Gastrocnemius medialis (tissue), 4 donors: ENCODE data around the gene MEIOSIN. TPM values are rescaled to one million over a fixed set of nuclear protein-coding genes. Genes with fewer than 3 reads are reported as not detected.
A peak's percentile ranks its signal among the peaks of the same experiment; 100 is the strongest.

Experiments used
- ATAC-seq, 2 donors: fragments of 150-250 bp; one replicate each; pipeline ENCODE4 v1.9.1; 2016
- DNase-seq, 2 donors: peaks; one replicate each; pipeline ENCODE4 v3.0.0-alpha.2; 2019
- H3K27ac ChIP-seq, 4 donors: fragments of 200-600 bp; sonication (generic); 1 replicate in 1 of 4; 2 replicates in 3 of 4; pipeline ENCODE4 v1.5.1; 2016 to 2018; ENCODE audit warnings: mild to moderate bottlenecking in 2 of 4, moderate library complexity in 1 of 4
- H3K27me3 ChIP-seq, 3 donors: fragments of 200-600 bp; sonication (generic) in 2 of 3; 1 replicate in 1 of 3; 2 replicates in 2 of 3; pipeline versions ENCODE4 v1.5.1 to v1.6.0; 2016 to 2019; ENCODE audit warnings: mild to moderate bottlenecking in 1 of 3, moderate library complexity in 1 of 3
- H3K36me3 ChIP-seq, 2 donors: fragments of 200-600 bp; sonication (generic) in 1 of 2; one replicate each; pipeline ENCODE4 v1.5.1; 2017 to 2018
- H3K4me1 ChIP-seq, 2 donors: fragments of 200-600 bp; sonication (generic) in 1 of 2; one replicate each; pipeline ENCODE4 v1.5.1; 2016 to 2017; ENCODE audit warnings: mild to moderate bottlenecking in 2 of 2
- H3K4me3 ChIP-seq, 4 donors: fragments of 200-600 bp; sonication (generic) in 3 of 4; 1 replicate in 1 of 4; 2 replicates in 3 of 4; pipeline ENCODE4 v1.5.1; 2016 to 2019; ENCODE audit warnings: mild to moderate bottlenecking in 2 of 4
- H3K9me3 ChIP-seq, 3 donors: fragments of 200-600 bp; sonication (generic) in 2 of 3; 1 replicate in 1 of 3; 2 replicates in 2 of 3; pipeline ENCODE4 v1.5.1; 2016 to 2019
- CTCF ChIP-seq, 5 experiments: fragments of 450-650 bp in 3 of 5; fragments of 200-600 bp in 2 of 5; sonication (generic) in 2 of 5; IDR thresholded peaks in 4 of 5; conservative IDR thresholded peaks in 1 of 5; 1 replicate in 4 of 5; 2 replicates in 1 of 5; pipeline ENCODE4 v1.5.1; 2016 to 2019; ENCODE audit warnings: antibody characterized with exemption in 5 of 5, mild to moderate bottlenecking in 3 of 5, moderate library complexity in 3 of 5
- POLR2A ChIP-seq, 2 donors: fragments of 450-650 bp; IDR thresholded peaks; one replicate each; pipeline ENCODE4 v1.6.1; 2017; ENCODE audit warnings: antibody characterized with exemption in 2 of 2, mild to moderate bottlenecking in 2 of 2, moderate library complexity in 2 of 2
- in situ Hi-C, 4 donors: fragments of 200-750 bp; cut with MboI; loops; one replicate each; pipeline versions ENCODE4 v1.15.0 to v1.8.0; 2017; ENCODE audit warnings: low sequenced_read_pairs in 4 of 4
- intact Hi-C: fragments of 100-400 bp; cut with DNase I; formaldehyde crosslinking; loops from one replicate; pipeline ENCODE4 v1.15.1; 2023; ENCODE audit warnings: low total_unique reads
- total RNA-seq, 4 donors: library from RNA; depleted of rRNA; stranded (reverse); fragments of >200 nt; gene quantifications; one replicate each; pipeline versions ENCODE4 v1.1.0 to v1.2.3, GENCODE V29; 2016

MEIOSIN gene
- total RNA-seq, 4 donors from 2014 or later = not detected

- Histone ChIP-seq H3K4me1 (peaks cover 3 to 11% of the 10 kb centered on the region in 2 donors), H3K36me3 (peaks cover 0 to 28% of the 10 kb centered on the region in 2 donors), H3K27ac (peak overlapping the region; percentile 44 to 99 (median 97)), H3K4me3 (no peak overlapping the region), H3K9me3 (no peaks in the 10 kb centered on the region), H3K27me3 (no peaks in the 10 kb centered on the region)
- DNase-seq = no peak
- intact Hi-C loops = no loop called here
- ATAC-seq = no peak
- TF ChIP-seq CTCF (IDR thresholded peaks at IDR 0.05 in 4 of 5, conservative IDR thresholded peaks at IDR 0.05 in 1 of 5) (no peak), POLR2A (IDR thresholded peaks at IDR 0.05) (no peak)
- in situ Hi-C loops = no loop called here
These were observed 39.0 kb downstream of the MEIOSIN start for GRCh38 chr19:45772130-45772840.

DNA sequence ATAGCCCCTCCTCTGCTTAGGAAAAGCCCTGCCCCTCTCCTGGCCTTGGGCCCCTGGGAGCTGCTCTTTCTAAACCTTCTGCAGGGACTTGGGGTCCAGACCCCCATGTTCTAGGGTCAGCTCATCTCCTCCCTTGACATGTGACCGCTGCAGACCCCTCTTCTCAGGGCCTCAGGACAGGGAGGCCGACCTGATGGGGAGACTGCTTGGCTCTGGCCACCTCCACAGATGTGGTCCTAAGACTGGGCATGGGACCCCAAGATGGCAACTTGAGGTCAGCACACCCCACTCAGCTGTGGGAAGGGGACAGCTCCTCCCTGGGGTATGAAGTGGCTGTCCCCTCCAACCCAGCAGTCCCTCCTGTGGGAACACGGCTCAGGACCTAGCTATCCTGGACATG is 39.7 kb downstream of the MEIOSIN start:
- intact Hi-C loops = no loop called here
- TF ChIP-seq CTCF (IDR thresholded peaks at IDR 0.05 in 4 of 5, conservative IDR thresholded peaks at IDR 0.05 in 1 of 5) (no peak), POLR2A (IDR thresholded peaks at IDR 0.05) (no peak)
- in situ Hi-C loops = no loop called here
- H3K9me3 ChIP-seq = no peaks in the 10 kb centered on the region
- DNase-seq (no peak), ATAC-seq (no peak)
- peak overlapping the region; percentile 44 to 99 (median 97) for H3K27ac ChIP-seq
- peaks cover 0 to 34% of the 10 kb centered on the region in 2 donors for H3K36me3 ChIP-seq
- H3K4me3 ChIP-seq = no peak overlapping the region
- H3K27me3 ChIP-seq = no peaks in the 10 kb centered on the region
- peaks cover 3 to 9% of the 10 kb centered on the region in 2 donors for H3K4me1 ChIP-seq

DNA sequence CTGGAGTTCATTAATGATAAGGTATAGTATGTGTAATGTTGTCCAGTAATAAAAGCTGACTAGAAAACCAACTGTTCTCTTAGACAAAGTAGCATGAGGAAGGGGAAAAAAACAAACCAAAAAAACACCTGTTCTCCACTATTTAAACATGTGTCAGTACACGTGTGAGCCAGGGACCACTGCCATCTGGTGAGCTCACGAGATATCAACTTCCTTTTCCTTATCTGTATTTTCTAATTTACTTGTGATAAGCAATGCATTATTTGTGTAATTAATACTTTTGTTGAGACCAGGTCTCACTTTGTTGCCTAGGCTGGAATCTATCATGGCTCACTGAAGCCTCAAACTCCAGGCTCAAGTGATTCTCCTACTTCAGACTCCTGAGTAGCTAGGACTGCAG is 40.1 kb downstream of the MEIOSIN start:
- in situ Hi-C loops = no loop called here
- no peaks in the 10 kb centered on the region for H3K9me3 ChIP-seq
- H3K4me1 ChIP-seq = peaks cover 3 to 9% of the 10 kb centered on the region in 2 donors
- intact Hi-C loops = no loop called here
- TF ChIP-seq POLR2A (IDR thresholded peaks at IDR 0.05) (no peak), CTCF (IDR thresholded peaks at IDR 0.05 in 4 of 5, conservative IDR thresholded peaks at IDR 0.05 in 1 of 5) (no peak)
- no peaks in the 10 kb centered on the region for H3K27me3 ChIP-seq
- no peak overlapping the region for H3K4me3 ChIP-seq
- peaks cover 0 to 39% of the 10 kb centered on the region in 2 donors for H3K36me3 ChIP-seq
- peak overlapping the region; percentile 29 to 98 (median 70) for H3K27ac ChIP-seq
- no peak for ATAC-seq
- DNase-seq = no peak

- Histone ChIP-seq H3K9me3 (no peaks in the 10 kb centered on the region), H3K36me3 (peaks cover 0 to 48% of the 10 kb centered on the region in 2 donors), H3K4me1 (peaks cover 3 to 14% of the 10 kb centered on the region in 2 donors), H3K4me3 (no peak overlapping the region), H3K27ac (peak overlapping the region in 1 of 4 donors; percentile 29), H3K27me3 (no peaks in the 10 kb centered on the region)
- ATAC-seq (no peak), DNase-seq (no peak)
- in situ Hi-C loops = no loop called here
- TF ChIP-seq POLR2A (IDR thresholded peaks at IDR 0.05) (no peak), CTCF (IDR thresholded peaks at IDR 0.05 in 4 of 5, conservative IDR thresholded peaks at IDR 0.05 in 1 of 5) (no peak)
- intact Hi-C loops = no loop called here
These were observed 41.5 kb downstream of the MEIOSIN start for GRCh38 chr19:45774765-45775164.
